SK-N-SH (cell line): Measurements from ENCODE around the gene TUBGCP3.

ENCODE experiments used
- CTCF ChIP-seq: fragments of 200-600 bp; sonication (generic); IDR thresholded peaks from 2 replicates; pipeline ENCODE4 v1.6.1; 2017; ENCODE audit warnings: antibody characterized with exemption, mild to moderate bottlenecking, moderate library complexity
- GATA2 ChIP-seq: sonication (generic); formaldehyde crosslinking; IDR thresholded peaks from 2 replicates; pipeline ENCODE4 v1.5.0; 2020; ENCODE audit warnings: mild to moderate bottlenecking, missing genetic modification reagents
- MAX ChIP-seq: IDR thresholded peaks from 2 replicates; pipeline ENCODE4 v1.4.0; 2012; ENCODE audit warnings: low read depth
- POLR2AphosphoS5 ChIP-seq: IDR thresholded peaks from 2 replicates; pipeline ENCODE4 v1.6.1; 2012; ENCODE audit warnings: low read depth, low read length

- TF ChIP-seq POLR2AphosphoS5 (no peak), CTCF (no peak), GATA2 (no peak), MAX (no peak)
Measured at GRCh38 chr13:112615391-112615790, 27.4 kb upstream of the TUBGCP3 start.
